Measurements from ENCODE around the gene NCKAP5.

- TF ChIP-seq, protein P1, sequence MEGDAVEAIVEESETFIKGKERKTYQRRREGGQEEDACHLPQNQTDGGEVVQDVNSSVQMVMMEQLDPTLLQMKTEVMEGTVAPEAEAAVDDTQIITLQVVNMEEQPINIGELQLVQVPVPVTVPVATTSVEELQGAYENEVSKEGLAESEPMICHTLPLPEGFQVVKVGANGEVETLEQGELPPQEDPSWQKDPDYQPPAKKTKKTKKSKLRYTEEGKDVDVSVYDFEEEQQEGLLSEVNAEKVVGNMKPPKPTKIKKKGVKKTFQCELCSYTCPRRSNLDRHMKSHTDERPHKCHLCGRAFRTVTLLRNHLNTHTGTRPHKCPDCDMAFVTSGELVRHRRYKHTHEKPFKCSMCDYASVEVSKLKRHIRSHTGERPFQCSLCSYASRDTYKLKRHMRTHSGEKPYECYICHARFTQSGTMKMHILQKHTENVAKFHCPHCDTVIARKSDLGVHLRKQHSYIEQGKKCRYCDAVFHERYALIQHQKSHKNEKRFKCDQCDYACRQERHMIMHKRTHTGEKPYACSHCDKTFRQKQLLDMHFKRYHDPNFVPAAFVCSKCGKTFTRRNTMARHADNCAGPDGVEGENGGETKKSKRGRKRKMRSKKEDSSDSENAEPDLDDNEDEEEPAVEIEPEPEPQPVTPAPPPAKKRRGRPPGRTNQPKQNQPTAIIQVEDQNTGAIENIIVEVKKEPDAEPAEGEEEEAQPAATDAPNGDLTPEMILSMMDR (IDR thresholded peaks at IDR 0.05 in 8 of 11, conservative IDR thresholded peaks at IDR 0.05 in 3 of 11), result no peak
- TF ChIP-seq POLR2A (IDR thresholded peaks at IDR 0.05), result no peak
Measured at GRCh38 chr2:132937629-132938028, 630.6 kb downstream of the NCKAP5 start.

Measured in spleen (tissue), 7 donors.